Measurements from ENCODE around the gene UBE2C.

Gene UBE2C

GRCh38 chr20:45833883-45834796, 21.7 kb downstream of the UBE2C start:
- peak; percentile 31 to 37 for DNase-seq

- DNase-seq: no peak
These were observed 22.3 kb downstream of the UBE2C start for GRCh38 chr20:45834797-45835161.

GRCh38 chr20:45835329-45835765, 22.9 kb downstream of the UBE2C start:
- DNase-seq: no peak

- DNase-seq: no peak
These were observed 23.4 kb downstream of the UBE2C start for GRCh38 chr20:45835825-45836224.

- DNase-seq: no peak
These were observed 24.4 kb downstream of the UBE2C start for GRCh38 chr20:45836841-45837240.

- DNase-seq: no peak
These were observed 28.3 kb downstream of the UBE2C start for GRCh38 chr20:45840700-45841198.

DNA sequence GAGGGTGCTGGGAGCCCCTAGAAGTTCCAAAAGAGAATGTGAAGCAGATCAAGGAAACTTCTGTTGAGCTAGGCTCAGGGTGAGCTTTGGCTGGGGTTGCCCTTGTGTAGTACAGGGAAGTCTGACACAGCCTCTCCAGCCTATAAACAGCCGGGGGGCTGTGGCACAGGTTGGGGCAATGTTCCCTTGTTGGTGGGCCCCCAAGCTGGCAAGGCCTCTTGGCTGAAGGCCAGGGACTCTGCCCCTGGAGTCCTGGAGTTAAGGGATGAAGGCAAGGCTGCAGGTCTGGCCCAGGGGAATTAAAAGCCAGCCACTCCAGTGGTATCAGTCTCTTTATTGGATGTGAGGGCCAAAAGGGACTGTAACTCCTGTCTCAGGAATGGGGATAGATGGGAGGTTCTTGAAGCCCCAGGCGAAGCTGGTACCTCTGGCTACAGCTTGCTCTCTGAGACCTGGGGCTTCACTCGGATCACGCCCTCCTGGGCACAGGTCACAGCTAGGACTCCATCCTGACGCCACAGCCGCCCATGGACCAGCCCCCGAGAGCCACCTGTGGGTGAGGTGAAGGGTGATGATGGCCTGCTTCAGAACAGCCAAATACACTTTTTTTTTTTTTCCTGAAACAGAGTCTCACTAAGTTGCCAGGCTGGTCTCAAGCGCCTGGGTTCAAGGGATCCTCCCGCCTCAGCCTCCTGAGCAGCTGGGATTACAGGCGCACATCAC, 29.1 kb downstream of the UBE2C start:
- DNase-seq: no peak

- DNase-seq: no peak
These were observed 29.8 kb downstream of the UBE2C start for GRCh38 chr20:45842169-45842812.

DNA sequence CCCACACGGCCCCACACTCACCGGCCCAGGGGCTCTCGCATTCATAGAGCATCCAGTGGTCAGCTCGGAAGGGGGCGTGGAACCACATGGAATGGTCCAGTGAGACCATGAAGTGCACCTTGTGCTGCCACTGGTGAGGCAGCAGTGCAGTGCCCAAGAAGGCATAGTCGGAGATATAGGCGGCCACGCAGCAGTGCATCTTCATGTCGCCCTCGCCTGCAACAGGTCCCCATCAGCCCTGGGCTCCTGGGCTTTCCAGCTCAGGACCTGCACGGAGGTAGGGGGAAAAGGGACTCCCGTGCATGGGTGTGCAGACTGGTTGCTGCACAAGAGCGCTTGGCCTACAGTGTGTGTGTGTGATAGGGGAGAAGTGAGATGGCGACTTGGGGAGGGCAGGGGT, 31.1 kb downstream of the UBE2C start:
- DNase-seq: no peak

- DNase-seq: no peak
These were observed 33.0 kb downstream of the UBE2C start for GRCh38 chr20:45845452-45845851.

GRCh38 chr20:45848421-45848820, 36.0 kb downstream of the UBE2C start:
- DNase-seq: no peak

DNA sequence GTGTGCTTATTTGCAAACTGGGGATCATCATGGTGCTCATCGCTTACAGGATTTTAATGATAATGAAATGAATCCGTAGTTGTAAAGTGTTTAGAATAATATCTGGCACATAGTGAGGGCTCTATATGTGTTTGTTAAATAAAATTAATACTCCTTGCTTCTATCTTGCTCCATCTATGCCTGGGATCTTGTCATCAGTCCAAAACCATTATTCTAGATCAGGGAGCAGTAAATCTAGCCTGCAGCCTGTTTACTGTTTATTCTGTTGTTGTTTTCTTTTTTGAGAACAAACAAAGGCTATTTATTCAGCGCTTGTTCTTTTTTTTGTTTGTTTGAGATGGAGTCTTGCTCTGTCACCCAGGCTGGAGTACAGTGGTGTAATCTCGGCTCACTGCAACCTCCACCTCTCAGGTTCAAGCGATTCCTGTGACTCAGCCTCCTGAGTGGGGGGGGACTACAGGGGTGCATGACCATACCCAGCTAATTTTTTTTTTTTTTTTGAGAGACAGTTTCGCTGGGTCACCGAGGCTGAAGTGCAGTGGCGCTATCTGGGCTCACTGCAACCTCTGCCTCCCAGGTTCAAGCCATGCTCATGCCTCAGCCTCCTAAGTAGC, 36.6 kb downstream of the UBE2C start:
- no peak for DNase-seq

DNA sequence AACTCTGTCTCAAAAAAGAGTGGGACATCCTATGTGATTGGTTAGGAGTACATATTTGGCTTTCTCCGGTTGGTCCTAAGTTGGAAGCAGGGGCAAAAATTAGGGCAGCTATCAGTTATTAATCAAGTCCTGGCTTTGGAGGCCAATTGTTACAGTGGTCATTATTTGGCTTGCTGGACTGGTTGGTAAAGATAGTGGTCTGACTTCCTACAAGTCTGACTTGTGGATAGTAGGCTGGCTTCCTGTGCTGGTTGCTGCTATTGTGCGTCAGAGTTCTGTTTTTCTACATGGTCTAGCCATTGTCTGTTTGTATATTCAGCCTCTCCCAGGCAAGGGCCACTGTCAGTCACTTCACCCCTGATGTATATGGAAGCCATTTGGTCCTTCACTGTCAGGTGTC, 37.8 kb downstream of the UBE2C start:
- DNase-seq: no peak

GRCh38 chr20:45850926-45851325, 38.5 kb downstream of the UBE2C start:
- no peak for DNase-seq

DNA sequence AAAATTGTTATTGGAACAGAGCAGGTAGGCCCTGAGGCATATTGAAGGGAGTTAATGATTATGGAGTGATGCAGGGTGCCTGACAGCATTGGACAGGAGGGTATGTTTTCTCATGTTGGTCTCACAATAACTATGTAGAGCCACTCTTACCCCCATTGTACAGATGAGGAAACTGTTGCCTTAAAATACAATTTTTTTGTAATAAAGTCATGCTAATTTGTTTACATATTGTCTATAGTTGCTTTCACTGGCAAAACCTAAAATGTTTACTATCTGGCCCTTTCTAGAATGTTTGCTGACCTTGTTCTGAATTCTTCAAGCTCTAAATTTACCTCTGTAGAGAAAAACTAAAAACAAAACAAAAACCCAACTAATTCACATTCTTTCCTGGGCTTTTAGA, 39.1 kb downstream of the UBE2C start:
- no peak for DNase-seq

DNA sequence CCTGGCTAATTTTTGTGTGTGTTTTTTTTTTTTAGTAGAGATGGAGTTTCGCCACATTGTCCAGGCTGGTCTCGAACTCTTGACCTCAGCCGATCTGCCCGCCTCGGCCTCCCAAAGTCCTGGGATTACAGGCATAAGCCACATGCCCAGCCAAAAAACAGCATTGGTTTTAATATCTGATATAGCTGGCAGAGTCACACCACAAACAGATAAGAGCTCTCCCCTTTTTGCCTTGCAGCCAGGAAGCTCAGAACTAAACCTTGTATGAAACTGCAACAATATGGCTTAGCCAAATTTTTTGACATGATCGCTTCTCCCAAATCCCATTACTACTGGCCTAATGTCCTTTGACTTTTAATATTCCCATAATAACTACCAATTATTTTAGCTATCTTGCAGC, 39.9 kb downstream of the UBE2C start:
- DNase-seq: no peak

GRCh38 chr20:45853484-45853883, 41.0 kb downstream of the UBE2C start:
- no peak for DNase-seq

GRCh38 chr20:45857114-45857881, 44.9 kb downstream of the UBE2C start, which contains the start of the genes ACOT8 and ZSWIM3:
TSS of gene ACOT8 (minus strand) at chr20:45857392. CDS start at chr20:45857315, 77 bp downstream.
TSS of gene ZSWIM3 (plus strand) at chr20:45857614. CDS start at chr20:45857826, 212 bp downstream.
- peak; percentile 87 to 90 for DNase-seq

GRCh38 chr20:45857882-45858216, 45.4 kb downstream of the UBE2C start:
- no peak for DNase-seq

GRCh38 chr20:45859916-45860315, 47.5 kb downstream of the UBE2C start:
- DNase-seq: no peak

GRCh38 chr20:45860560-45861220, 48.2 kb downstream of the UBE2C start:
- DNase-seq: no peak
